ENCODE measurements around the gene GPR68.
"Not testable (repeated sequence)": the region's sequence is repeated elsewhere in the genome, so short reads cannot be mapped to it uniquely, and the experiment has no call there.

The GPR68 gene

DNA sequence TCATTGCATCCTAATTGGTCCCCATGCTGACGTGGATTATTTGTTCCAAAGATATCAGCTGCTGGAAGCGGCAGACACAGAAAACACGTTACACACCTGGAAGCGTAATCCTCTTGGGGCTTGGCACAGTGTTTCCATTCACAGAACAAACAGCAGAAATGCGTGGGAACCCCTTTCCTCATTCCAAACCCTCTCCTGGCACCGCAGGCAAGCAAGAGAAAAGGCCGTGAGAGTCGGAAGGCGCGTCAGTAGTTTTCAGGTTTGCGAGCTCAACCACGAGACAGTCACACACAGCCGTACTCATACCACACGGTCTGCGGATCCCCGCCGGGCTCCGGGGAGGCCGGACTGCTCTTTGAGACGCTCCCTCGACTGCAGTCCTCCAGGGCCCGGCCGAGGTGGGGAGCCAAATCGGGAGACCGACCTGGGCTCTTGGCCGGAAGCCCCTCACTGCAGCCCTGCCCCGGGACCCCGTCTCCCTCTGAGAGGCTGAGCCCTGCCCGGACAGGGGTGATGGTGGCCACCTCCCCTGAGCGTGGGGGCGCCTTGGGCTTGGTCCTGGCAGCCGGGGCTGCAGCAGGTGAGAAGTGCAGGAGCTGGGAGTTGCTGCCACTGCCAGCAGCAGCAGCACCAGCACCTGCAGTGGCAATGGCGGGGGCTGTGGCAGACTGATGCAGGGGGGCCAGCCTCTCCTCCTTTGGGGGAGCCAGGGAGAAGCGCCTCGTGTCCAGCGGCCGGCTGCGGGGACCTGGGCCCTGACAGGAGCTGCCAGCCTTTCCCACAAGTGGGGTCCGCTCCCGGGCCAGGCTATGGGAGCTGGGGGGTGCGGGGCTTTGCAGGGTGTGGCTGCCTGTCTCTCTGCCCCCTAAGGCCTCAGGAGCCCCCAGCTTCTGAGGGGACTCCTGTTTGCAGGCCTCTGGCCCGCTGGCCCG lies 28.1 kb upstream of the GPR68 start:
- DNase-seq = no peak

DNA sequence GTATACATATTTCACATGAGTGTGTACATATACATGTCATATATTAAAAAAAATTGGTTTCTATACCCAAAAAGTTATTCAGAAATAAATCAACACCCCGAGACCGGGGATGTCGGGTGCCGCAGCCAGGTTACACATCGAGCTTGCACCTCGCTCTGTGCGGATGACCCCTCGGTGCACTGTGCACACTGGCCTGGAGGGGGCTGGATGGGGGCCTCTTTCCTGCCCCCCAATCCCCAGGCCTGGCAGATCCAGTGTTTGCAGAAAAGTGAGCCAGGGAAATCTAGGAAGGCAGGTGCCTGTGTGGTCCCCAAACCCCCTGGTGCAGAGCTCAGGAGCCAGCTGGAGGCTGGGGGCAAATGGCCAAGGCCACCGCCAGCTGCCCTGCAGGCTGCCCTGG lies 27.1 kb upstream of the GPR68 start:
- DNase-seq = no peak

DNA sequence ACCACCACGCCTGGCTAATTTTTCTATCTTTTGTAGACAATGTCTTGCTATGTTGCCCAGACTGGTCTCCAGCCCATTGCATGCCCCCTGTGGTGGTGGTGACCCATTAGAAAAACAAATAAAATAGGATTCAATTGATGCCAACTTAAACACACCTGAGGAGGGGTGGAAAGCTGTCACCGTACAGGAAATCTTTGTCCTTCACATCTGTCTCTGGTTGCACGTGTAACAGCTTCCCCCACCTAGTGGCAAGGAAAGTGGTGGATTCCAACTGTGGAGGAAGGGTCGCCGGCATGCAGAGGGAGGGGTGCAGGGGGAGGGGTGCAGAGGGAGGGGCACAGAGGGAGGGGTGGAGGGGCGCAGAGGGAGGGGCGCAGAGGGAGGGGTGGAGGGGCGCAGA lies 26.1 kb upstream of the GPR68 start:
- DNase-seq = no peak

DNA sequence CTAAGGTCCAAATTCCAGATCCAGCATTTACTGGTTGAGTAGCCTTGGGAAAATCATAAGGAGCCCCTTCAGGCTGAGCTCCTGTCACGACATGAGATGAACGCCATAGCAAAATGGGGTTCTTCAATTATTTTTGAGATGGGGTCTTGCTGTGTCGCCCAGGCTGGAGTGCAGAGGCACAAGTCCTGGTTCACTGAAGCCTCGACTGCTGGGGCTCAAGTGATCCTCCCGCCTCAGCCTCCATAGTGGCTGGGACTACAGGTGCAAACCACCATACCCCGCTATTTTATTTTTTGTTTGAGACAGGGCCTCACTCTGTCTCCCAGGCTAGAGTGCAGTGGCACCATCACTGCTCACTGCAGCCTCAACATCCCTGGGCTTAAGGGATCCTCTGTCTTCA lies 25.7 kb upstream of the GPR68 start:
- DNase-seq = no peak

DNA sequence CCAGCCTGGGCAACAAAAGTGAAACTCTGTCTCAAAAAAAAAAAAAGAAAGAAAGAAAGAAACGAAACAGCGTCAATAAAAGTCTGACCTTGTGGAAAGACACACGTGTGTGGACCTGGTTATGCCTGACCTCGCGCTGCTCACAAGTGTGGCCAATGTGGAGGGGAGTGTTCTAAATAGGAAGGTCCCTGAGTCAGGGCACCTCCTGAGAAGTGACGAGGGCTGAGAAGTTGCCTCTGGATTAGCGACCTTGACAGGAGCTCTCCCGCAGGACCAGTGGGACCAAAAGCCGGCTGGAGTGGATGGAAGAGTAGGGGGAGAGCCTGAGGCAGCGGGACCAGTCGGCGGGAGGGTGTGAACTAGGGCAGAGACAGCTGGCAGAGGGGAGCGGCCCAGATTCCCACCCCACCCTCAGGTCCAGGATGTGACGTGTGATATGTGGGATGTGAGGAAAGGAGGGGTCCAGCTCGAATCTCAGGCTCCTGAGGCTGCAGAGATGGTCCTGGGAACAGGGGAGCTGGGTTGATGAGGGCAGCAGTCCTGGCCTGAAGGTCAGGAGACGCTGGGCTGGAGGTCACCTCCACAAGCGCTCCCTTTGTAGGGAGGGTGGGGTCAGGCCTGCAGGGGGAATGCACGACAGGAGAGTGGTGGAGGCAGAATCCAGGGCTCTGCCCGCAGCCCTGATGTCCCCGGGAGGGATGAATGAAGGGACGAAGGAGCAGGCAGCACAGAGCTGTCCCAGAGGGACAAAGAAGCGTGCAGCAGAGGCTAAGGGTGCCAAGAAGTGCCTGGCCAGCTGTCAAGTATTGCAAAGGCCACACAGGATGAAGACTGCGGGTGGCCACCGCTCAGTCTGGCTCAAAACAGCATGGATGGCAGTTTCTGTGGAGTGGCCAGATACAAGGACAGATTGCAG lies 24.8 kb upstream of the GPR68 start:
- no peak for DNase-seq

DNA sequence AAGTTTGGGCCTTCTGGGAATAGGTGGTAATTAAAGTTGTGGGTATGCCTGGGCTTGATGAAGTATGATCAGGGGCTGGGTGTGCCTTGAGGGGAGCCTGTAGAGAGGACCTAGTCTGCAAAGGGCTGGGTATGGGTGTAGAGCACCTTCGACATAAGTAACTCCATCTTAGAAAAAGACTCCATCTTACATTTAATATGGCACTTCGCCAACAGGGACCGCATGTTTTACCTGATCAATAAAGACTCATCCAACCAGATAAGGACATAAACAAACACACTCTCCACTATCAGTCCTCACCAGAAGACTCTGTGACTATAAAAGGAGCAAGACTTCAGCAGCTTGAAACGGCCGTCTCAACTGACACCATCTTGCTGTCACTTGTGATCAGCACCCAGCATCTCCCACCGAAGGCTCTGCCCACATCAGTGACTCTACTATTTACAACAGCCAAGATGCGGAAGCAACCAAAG lies 23.5 kb upstream of the GPR68 start:
- DNase-seq = no peak

DNA sequence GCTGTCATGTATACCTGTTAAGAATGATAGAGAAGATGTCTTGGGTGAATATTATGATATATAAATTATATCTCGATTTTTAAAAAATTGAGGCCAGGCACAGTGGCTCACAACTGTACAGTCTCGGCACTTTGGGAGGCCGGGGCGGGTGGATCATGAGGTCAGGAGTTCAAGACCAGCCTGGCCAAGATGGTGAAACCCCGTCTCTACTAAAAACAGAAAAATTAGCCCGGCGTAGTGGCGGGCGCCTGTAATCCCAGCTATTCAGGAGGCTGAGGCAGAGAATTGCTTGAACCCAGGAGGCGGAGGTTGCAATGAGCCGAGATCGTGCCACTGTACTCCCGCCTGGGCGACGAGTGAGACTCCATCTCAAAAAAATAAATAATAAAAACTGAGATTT lies 21.8 kb upstream of the GPR68 start:
- not testable (repeated sequence) for DNase-seq

DNA sequence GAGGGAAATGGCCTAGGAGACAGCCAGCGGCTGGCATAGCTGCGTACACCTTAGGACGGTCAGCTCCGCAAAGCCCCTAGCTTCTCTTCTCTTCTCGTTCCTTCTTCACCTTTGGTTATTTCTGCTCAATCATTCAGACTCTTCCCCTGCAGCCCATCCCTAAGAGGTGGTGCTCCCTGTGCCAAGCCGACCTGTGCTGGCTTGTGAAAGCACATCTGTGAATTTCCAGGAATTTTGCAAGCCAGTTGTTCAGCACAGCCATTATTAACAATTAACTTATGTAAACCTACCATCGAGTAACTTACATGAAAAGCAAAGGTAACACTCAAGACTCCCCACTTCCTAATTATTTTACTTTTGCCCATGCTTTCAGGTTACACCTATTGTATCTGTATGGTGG lies 20.9 kb upstream of the GPR68 start:
- no peak for DNase-seq

DNA sequence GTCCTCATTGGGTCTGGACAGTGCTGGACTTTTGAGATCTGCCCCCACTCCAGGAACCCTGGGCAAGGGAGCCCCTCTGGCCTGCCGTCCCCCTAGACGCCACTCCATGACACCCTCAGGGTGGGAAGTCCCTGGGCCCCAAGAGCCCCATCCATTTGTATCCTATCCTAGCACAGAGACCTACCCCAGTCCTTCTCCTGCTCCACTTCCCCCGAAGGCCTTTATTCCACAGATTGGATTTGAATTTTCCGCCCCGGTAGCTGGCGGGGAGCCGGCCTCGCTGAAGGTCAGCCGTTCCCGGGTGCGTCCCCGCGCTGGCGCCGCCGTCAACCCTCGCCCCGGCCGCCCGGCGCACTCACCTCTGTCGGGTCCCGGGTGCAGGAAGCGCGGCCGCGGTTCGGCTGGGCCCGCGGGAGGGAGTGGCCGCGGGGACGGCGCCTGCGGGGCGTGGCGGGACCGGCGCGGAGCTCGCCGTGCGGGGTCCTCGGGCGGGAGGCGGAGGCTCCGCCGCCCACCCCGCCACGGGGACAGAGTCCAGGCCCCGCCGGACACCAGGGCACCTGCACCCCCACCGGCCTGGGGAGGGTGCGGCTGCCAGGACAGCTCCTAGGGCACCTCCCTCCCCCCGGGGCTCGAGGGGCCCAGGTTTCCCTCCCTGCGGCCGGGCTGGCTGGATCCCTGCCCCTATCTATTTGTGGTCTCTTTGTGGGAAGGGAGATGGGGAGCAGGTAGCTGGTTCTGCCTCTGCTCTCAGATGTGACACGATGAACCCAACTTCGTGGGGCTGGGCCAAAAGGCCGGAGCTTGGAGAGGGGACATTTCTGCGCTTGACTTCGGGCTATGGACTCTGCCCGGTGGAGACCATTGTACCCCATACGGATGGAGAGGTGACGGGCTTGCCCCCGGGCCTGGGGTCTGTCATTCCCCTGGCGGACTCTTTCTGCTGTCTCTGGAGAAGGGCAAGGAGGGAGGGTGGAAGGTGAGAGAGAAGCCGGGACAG lies 19.9 kb upstream of the GPR68 start:
- DNase-seq = no peak

DNA sequence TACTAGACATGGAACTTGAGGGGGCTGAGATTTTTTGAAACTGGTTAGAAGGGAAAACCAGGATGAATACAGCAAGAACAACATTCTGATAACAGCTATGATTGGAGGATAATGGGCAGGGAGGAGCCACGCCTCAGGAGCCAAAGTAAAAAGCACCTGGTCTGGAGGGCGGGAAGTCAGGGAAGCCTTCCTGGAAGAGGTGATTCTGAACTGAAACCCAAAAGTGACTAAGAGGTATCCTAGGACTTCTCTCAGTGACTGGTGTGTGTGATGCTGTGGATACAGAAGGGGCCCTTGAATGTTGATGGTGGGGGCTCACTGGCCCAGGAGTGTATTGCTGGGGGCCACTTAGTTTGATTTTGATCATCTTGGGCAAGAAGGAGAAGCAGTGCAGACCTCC lies 18.8 kb upstream of the GPR68 start:
- DNase-seq = no peak

DNA sequence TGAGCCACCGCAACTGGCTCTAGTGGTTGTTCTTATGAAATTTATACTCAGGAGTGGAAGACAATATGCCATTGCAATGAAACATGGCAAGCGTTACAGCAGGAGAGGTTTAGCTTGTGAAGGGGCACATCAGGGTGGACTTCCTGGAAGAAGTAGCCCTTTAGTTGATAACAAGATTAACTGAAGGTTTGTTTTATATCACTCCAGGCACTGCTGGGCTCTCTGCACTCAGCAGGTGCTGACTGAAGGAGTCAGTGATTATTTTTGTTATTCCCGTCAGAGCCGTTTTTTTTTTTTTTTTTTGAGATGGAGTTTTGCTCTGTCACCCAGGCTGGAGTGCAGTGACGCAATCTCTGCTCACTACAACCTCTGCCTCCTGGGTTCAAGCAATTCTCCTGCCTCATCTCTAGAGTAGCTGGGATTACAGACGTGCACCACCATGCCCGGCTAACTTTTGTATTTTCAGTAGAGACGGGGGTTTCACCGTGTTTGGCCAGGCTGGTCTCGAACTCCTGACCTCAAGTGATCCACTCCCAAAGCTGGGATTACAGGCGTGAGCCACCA lies 17.6 kb upstream of the GPR68 start:
- no peak for DNase-seq

DNA sequence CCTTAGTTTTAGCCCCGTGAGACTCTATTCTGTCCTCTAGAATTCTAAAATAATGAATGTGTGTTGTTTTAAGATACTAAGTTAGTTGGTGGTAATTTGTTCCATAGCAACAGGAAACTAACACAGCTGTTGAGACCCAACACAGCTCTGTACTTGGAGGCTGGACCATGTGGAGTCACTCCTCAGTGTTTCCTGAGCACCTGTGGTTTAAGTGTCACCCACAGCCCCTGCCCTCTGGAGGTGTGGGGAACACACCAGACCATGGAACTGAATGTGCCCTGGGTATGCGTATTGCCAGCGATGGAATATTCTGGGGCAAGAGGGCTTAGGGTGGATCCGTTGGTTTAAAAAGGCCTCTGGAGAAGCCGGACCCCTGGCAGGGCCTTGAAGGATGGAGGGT lies 16.6 kb upstream of the GPR68 start:
- DNase-seq = no peak

DNA sequence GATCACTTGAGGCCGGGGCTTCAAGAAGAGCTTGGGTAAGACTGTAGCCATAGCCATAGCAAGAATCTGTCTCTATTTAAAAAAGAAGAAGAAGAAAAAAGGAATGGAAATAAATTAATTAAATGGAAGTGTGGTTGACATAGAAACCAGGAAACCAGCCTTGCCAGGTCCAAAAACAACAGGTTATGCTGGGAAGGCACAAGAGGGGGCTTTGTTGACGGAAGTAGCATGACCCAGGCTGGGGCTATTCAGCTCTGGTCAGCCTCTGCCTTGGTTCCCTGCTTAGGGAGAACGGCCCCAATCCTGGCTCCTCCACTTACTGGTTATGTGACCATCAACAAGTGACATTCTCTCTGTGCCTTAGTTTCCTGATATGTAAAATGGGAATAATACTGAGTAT lies 14.4 kb upstream of the GPR68 start:
- DNase-seq = no peak

DNA sequence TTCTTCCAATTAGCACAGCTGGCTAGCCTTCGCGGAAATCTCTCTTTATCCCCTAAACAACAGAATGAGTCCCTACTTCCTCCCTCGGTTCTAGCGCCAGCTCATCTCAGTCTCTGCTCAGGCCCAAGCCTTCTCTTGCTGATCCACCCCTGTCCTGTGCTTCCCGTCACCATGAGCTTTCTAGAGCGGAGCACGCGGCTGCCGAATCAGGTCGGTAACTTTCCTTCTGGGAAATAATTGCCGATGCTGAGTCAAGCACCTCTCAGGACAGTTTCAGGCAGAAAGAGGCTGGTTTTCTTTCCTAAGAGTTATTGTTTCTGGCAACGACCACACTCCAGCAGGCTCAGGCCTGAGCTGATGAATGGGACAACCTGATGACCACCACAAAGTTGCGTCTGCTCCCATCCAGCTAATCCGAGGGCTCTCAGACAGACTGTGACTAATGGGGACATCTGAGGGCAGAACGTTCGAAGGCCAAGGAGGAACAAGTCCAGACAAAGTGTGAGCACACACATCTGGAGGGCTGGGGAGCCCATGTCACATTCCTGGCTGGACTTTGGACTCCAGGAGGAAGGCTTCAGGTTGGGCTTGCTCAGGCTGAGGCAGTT lies 13.6 kb upstream of the GPR68 start:
- DNase-seq = no peak

DNA sequence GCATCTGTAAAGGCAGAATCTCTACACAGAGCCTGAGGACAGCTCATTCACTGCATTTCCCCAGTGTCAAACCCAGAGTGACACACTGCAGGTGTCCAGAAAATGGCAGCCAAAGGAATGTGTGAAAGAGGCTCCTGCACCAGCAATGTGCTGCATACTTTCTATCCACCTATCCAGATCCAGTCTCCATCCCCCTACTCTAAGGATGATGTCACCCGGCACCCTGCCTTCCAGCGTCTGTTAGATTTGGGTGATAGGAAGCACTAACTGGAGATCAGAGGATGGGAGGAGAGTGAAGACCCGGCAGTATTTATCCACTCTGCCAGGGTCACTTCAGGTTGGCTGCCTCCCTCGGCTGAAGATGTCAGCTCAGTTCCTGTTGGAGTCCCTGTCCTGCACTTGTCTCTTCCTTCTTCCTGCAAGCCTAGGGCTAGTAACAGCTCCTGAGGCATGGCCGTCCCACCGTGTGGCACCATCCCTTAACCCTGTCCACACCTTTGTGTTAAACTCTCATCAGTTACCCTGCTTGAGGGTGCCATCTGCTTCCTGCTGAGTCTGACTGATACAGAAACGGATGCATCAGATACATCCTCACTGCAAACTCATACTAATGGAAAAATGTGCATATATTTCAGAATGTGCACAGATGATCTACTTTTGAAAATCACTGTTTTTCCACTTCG lies 13.0 kb upstream of the GPR68 start:
- DNase-seq = no peak

DNA sequence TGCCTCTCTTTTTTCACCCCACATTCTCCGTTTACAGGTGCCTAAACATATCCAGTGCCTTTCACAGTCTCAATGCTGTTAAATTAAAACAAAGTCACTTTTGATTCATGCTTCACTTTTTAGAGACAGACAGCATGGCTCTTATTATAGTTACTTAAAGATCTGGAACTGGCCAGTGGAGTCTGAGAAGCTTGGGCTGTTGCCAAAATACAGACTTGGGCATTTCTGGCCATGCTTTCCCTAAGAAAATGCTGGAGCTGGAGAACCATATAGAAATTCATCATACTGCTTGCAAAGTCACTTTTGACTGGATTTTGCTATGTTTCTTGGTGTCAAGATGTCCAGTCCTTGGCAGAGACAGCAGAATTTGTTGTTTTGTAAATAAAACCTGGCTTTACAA lies 12.2 kb upstream of the GPR68 start:
- DNase-seq = no peak

DNA sequence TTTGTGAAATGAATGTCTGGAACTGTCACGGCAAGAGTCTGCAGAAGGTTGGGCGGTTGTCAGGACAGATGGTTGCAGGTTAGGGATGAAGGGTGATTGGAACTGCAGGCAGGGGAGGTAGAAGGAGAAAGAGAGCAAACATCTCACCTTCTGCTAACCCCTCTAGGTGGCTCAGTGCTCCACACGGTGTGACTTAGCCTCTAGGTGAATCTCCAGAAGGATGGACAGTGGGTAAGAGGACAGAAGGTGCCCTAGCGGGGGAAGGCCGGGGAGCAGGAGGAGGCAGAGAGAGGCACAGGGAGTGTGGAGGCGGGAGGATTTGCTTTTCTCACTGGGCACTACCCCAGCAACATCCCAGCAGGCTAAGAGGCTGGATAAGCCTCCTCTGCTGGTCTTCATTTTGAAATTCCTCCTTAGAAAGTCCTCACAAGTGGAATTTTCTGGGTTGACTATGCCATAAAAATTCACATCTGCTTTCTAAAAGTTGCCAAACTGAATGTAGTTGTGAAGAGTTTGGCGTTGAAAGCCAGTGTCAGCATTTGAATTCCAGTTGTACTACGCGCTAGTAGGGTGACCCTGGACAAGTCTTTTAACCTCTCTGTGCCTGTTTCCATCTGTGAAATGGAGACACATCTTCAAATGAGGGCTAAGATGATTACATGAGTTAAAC lies 10.7 kb upstream of the GPR68 start:
- DNase-seq = no peak

DNA sequence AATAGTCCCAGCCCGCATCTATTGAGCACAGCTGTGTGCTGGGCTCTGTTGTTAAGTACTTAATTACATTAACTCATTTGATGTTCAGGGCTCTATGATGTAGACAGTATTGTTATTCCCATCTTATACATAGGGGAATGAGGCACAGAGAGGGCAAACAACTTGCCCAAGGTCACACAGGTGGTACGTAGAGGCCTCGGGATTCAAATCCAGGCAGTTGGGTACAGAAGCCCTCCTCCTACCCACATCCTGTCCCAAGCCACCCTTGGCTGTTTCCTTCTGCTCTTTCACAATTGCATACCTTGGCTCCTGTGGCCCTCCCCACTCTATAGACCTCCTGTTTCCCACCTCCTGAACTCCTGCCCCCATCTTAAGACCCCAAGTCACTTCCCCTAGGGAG lies 10.0 kb upstream of the GPR68 start:
- no peak for DNase-seq

DNA sequence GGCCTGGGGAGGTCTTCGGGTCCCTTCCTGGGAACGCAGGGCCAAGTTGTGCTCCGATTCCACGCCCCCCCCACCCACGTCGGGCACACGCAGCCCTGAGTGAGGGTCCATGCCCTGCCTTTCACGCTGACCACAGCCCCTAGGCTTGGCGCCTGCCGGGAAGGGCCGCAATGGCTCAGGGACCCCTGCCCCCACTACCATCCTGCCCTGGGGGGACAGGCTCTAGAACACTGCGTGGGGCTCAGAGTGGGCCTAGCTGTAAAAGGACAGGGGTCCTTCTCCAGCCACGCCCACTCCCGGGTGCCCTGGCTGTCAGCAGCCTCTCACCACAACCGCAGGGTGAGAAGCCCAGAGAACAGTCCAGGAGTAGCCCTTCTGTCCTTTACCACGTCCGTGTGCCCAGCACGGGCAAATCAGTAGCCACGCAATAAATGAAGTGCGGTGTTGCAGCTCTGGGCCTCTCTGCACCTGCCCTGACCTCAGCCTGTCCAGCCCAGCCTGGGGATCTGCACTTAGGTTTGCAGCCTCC lies 9.4 kb upstream of the GPR68 start:
- no peak for DNase-seq
